Right atrium auricular region (tissue), 2 donors: ENCODE results near the gene WWOX. TPM values are rescaled to one million over a fixed set of nuclear protein-coding genes. Genes with fewer than 3 reads are reported as not detected.

Experiments
- DNase-seq: peaks from one replicate; pipeline ENCODE4 v3.0.0-alpha.2; 2019; ENCODE audit warnings: low spot score
- H3K27ac ChIP-seq, 2 donors: fragments of 200-600 bp; sonication (generic); 1 replicate in 1 of 2; 2 replicates in 1 of 2; pipeline ENCODE4 v1.5.1; 2016 to 2019
- H3K27me3 ChIP-seq, 2 donors: fragments of 200-600 bp; sonication (generic); one replicate each; pipeline versions ENCODE4 v1.5.1 to v1.6.0; 2017 to 2019
- H3K36me3 ChIP-seq: fragments of 200-600 bp; sonication (generic); one replicate; pipeline ENCODE4 v1.5.1; 2016
- H3K4me1 ChIP-seq, 2 donors: fragments of 200-600 bp; sonication (generic); one replicate each; pipeline versions ENCODE4 v1.5.1 to v1.6.0; 2017 to 2019
- H3K4me3 ChIP-seq, 2 donors: fragments of 200-600 bp; sonication (generic); 1 replicate in 1 of 2; 2 replicates in 1 of 2; pipeline ENCODE4 v1.5.1; 2017 to 2019; ENCODE audit warnings: mild to moderate bottlenecking in 1 of 2, moderate library complexity in 1 of 2
- H3K9me3 ChIP-seq, 2 donors: fragments of 200-600 bp; sonication (generic); one replicate each; pipeline ENCODE4 v1.5.1; 2019
- total RNA-seq, 2 donors: library from RNA; depleted of rRNA; stranded (reverse); fragments of >200 nt; gene quantifications; one replicate each; pipeline ENCODE4 v1.1.0, GENCODE V29; 2016
- TF ChIP-seq, protein P1 (sequence below), 2 donors: fragments of 200-600 bp; sonication (generic); IDR thresholded peaks; one replicate each; pipeline ENCODE4 v1.5.1; 2019; ENCODE audit warnings: antibody characterized with exemption in 2 of 2

Gene WWOX
- total RNA-seq, 2 donors from 2014 or later: 14.8 to 20.8 TPM

DNA sequence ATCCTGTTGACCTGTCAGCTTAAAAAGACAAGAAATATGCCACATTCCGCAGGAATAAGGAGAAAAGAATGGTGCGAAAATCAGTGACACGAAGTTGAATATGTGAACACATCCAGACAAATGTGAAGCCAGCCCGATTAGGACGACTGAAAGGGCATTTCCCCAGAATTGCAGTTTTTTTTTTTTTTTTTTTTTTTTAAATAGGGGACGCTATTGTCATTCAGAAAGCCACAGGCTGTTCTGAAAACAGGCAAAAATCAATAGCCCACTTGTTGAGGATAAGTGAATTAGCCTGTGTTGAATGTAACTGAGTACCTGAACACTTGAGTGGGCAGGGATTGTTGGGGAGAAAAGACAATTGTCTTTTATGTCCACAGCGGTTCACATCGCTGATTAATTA lies 507.1 kb downstream of the WWOX start:
- Histone ChIP-seq H3K4me3 (no peak overlapping the region), H3K36me3 (no peaks in the 10 kb centered on the region), H3K27ac (no peak overlapping the region), H3K9me3 (no peaks in the 10 kb centered on the region), H3K27me3 (no peaks in the 10 kb centered on the region), H3K4me1 (peaks cover 0 to 8% of the 10 kb centered on the region in 2 donors)
- DNase-seq: no peak
- TF ChIP-seq, protein P1, sequence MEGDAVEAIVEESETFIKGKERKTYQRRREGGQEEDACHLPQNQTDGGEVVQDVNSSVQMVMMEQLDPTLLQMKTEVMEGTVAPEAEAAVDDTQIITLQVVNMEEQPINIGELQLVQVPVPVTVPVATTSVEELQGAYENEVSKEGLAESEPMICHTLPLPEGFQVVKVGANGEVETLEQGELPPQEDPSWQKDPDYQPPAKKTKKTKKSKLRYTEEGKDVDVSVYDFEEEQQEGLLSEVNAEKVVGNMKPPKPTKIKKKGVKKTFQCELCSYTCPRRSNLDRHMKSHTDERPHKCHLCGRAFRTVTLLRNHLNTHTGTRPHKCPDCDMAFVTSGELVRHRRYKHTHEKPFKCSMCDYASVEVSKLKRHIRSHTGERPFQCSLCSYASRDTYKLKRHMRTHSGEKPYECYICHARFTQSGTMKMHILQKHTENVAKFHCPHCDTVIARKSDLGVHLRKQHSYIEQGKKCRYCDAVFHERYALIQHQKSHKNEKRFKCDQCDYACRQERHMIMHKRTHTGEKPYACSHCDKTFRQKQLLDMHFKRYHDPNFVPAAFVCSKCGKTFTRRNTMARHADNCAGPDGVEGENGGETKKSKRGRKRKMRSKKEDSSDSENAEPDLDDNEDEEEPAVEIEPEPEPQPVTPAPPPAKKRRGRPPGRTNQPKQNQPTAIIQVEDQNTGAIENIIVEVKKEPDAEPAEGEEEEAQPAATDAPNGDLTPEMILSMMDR (IDR thresholded peaks at IDR 0.05): no peak

DNA sequence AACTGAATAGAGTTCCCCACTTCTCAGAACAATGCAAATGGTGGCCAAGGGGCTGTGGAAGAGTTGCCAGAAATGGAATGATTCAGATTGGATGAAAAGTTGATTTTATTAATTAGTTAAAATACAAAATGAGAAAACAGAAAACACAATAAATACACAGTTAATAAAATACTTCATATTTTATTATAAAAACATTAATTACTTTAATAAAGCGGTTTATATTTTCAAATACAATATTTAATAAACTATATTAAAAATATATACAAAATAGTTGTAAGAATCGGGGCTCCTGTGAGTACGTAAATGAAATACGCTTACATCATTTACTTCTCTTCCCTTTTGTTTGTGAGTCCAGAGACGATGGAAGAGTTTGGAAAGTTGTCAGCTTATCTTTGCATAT lies 507.6 kb downstream of the WWOX start:
- H3K27ac ChIP-seq: no peak overlapping the region
- no peak for DNase-seq
- no peaks in the 10 kb centered on the region for H3K9me3 ChIP-seq
- peaks cover 0 to 8% of the 10 kb centered on the region in 2 donors for H3K4me1 ChIP-seq
- TF ChIP-seq, protein P1 (IDR thresholded peaks at IDR 0.05): no peak
- H3K4me3 ChIP-seq: no peak overlapping the region
- H3K36me3 ChIP-seq: no peaks in the 10 kb centered on the region
- no peaks in the 10 kb centered on the region for H3K27me3 ChIP-seq

DNA sequence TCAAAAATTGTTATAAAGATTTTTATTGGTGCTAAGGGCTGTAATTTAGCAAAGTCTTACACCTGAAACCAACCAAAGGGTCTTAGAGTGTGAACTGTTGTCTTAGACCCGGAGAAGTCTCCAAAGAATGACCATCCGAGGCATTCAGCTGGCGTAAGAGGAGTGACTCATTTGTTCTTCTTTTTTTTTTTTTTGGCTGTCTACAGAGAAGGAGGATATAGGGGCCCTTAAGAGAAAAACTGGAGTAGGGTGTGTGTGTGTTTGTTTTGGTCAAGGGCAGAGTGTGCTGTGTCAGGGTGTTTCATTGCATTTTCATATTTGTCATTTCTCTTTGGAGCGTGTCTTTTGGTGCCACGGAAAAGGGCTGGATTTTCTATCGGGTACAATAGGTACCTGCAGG lies 508.0 kb downstream of the WWOX start:
- Histone ChIP-seq H3K36me3 (no peaks in the 10 kb centered on the region), H3K27ac (no peak overlapping the region), H3K9me3 (no peaks in the 10 kb centered on the region), H3K27me3 (no peaks in the 10 kb centered on the region), H3K4me3 (no peak overlapping the region), H3K4me1 (peaks cover 0 to 8% of the 10 kb centered on the region in 2 donors)
- no peak for DNase-seq
- TF ChIP-seq, protein P1 (IDR thresholded peaks at IDR 0.05): no peak

DNA sequence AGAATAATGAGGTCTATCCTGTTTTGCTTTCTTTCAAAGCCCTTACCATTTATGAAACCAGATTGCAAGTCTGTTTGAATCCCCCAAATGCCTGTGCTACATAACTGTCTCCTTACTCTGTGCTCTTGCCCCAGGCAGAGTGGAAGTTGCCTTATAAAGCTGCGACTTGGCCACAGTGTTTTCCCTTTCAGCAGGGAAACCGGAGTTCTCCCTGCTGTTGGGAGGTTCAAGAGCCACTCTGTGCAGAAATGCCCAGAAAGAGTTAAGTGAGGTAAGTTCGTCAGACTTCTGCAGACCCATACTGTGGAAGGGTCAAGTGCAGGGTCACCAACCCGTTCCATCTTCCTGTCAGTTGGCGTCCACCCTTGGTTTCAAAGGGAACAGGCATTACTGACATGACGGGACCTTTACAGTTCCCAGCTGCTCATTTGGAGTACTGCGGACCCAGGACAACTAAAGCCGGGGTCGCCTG lies 508.9 kb downstream of the WWOX start:
- H3K4me3 ChIP-seq: peak overlapping the region in 1 of 2 donors; percentile 20
- H3K27me3 ChIP-seq: no peaks in the 10 kb centered on the region
- TF ChIP-seq, protein P1 (IDR thresholded peaks at IDR 0.05): no peak

DNA sequence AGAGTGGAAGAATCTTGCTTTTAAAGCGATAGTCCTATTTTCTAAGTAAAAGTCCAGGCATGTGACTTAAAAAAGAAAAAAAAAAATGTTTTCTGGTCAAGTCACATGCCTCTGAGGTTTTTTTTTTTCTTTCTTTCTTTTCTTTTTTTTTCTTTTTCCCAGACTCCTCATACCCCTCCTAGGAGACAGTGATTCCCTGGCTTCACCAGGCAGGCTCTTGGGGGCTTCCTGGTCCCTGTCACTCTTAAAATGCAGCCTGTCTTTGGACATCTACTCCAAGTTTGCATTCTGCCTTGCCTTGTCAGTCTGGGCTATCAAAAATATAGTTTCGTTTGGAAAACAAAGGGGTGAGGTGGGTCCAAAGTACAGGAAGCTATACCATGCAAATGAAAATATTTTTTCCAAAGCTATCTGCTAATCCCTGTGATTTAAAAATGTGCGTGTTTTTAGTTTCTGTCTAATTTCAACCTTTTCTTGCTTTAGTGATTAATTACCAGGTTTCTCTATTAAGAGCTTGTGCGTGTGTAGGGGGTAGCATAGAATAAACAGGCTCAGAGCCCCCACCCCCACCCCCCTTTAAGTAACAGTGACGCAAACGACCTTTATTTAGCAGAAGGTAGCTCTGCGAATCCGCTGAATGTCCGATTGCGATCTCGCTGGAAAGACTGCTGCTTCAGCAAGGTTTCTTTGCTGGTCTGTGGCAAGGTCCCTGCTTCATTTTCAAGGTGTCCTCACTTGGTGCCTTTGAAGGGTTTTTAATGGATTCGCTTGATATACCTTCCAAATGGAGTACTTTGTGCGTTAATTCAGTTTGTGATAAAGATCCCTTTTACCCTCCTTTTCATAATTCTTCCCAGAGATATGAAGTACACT lies 510.2 kb downstream of the WWOX start:
- Histone ChIP-seq H3K36me3 (no peaks in the 10 kb centered on the region), H3K27ac (no peak overlapping the region), H3K27me3 (no peaks in the 10 kb centered on the region), H3K9me3 (no peaks in the 10 kb centered on the region), H3K4me1 (peaks cover 0 to 8% of the 10 kb centered on the region in 2 donors), H3K4me3 (no peak overlapping the region)
- TF ChIP-seq, protein P1 (IDR thresholded peaks at IDR 0.05): no peak
- no peak for DNase-seq

More for the DNA sequence above, 508.9 kb downstream of the WWOX start:
- DNase-seq: no peak
- no peak overlapping the region for H3K27ac ChIP-seq
- H3K9me3 ChIP-seq: no peaks in the 10 kb centered on the region
- no peaks in the 10 kb centered on the region for H3K36me3 ChIP-seq
- peaks cover 0 to 8% of the 10 kb centered on the region in 2 donors for H3K4me1 ChIP-seq
